HepG2 (cell line): ENCODE results near the gene RING1. TPM values are rescaled to one million over a fixed set of nuclear protein-coding genes. Genes with fewer than 3 reads are reported as not detected.
A peak's percentile ranks its signal among the peaks of the same experiment; 100 is the strongest.

Source experiments
- GTF3A ChIP-seq: sonication (generic); formaldehyde crosslinking; conservative IDR thresholded peaks from 2 replicates; pipeline ENCODE4 v1.4.0; 2020; ENCODE audit warnings: mild to moderate bottlenecking, missing genetic modification reagents
- KIAA2018 ChIP-seq: sonication (generic); formaldehyde crosslinking; IDR thresholded peaks from 2 replicates; pipeline ENCODE4 v1.5.0; 2020; ENCODE audit warnings: mild to moderate bottlenecking, missing genetic modification reagents, borderline replicate concordance
- MATR3 ChIP-seq: sonication (generic); formaldehyde crosslinking; IDR thresholded peaks from 2 replicates; pipeline ENCODE4 v1.4.0; 2020; ENCODE audit warnings: missing genetic modification reagents
- MBNL3 ChIP-seq: fragments of 250-450 bp; sonication (Bioruptor Pico); conservative IDR thresholded peaks from 2 replicates; pipeline ENCODE4 v1.8.0; 2022; ENCODE audit warnings: mild to moderate bottlenecking, inconsistent platforms
- PAWR ChIP-seq: sonication (generic); formaldehyde crosslinking; IDR thresholded peaks from 2 replicates; pipeline ENCODE4 v1.4.0; 2020; ENCODE audit warnings: missing genetic modification reagents, mild to moderate bottlenecking, borderline replicate concordance
- THAP9 ChIP-seq: sonication (generic); formaldehyde crosslinking; IDR thresholded peaks from 2 replicates; pipeline ENCODE4; 2020; ENCODE audit warnings: missing genetic modification reagents, mild to moderate bottlenecking, borderline replicate concordance
- ZFP62 ChIP-seq: sonication (generic); formaldehyde crosslinking; IDR thresholded peaks from 2 replicates; pipeline ENCODE4 v1.4.0; 2020; ENCODE audit warnings: missing genetic modification reagents
- ZNF225 ChIP-seq: sonication (generic); formaldehyde crosslinking; IDR thresholded peaks from 2 replicates; pipeline ENCODE4 v1.4.0; 2020; ENCODE audit warnings: mild to moderate bottlenecking, missing genetic modification reagents
- ZNF367 ChIP-seq: sonication (generic); formaldehyde crosslinking; IDR thresholded peaks from 2 replicates; pipeline ENCODE4 v1.4.0; 2020; ENCODE audit warnings: missing genetic modification reagents, borderline replicate concordance
- ZNF574 ChIP-seq: sonication (generic); formaldehyde crosslinking; IDR thresholded peaks from 2 replicates; pipeline ENCODE4 v1.4.0; 2020; ENCODE audit warnings: missing genetic modification reagents
- ZXDC ChIP-seq: sonication (generic); formaldehyde crosslinking; IDR thresholded peaks from 2 replicates; pipeline ENCODE4 v1.5.0; 2020; ENCODE audit warnings: mild to moderate bottlenecking, missing genetic modification reagents
- polyA plus RNA-seq, 8 experiments: library from polyadenylated mRNA; depleted of rRNA in 3 of 8; stranded (reverse) in 7 of 8; unstranded in 1 of 8; fragments of >200 nt; fragmentation: Illumina TruSeq in 4 of 8; extraction: Trizol in 4 of 8; gene quantifications; 2 replicates each; pipeline versions ENCODE4 v1.2.1 to v1.2.3, GENCODE V29; 2011 to 2016; ENCODE audit warnings: low read depth in 4 of 8, missing spikeins in 1 of 8, mixed read lengths in 1 of 8; ENCODE audit not compliant: insufficient read depth in 1 of 8
- total RNA-seq, 5 experiments: library from RNA; depleted of rRNA; stranded (reverse); fragments of >200 nt; fragmentation: Illumina TruSeq; extraction: Trizol; gene quantifications; 2 replicates each; pipeline ENCODE4 v1.2.3, GENCODE V29; 2016; ENCODE audit warnings: low read depth in 1 of 5

RING1 gene
- total and polyA plus RNA-seq, 2 of the 13 experiments (the other 11 are each of a cell fraction or from before 2014, with no cell fraction given) = 23.9 to 33.6 TPM

GRCh38 chr6:33197431-33198048 lies 10.8 kb upstream of the RING1 start (continued):
- TF ChIP-seq KIAA2018 (CRISPR knock-in tag) = no peak
- no peak for TF ChIP-seq MATR3 (CRISPR knock-in tag)
- no peak for TF ChIP-seq PAWR (CRISPR knock-in tag)
- TF ChIP-seq ZFP62 (CRISPR knock-in tag) = no peak
- no peak for TF ChIP-seq MBNL3 (CRISPR knock-in tag)
- no peak; the same call in 1 of the 2 replicates for TF ChIP-seq THAP9
- TF ChIP-seq GTF3A (CRISPR knock-in tag) = no peak
- TF ChIP-seq ZXDC (CRISPR knock-in tag) = peak; percentile 97
- peak; percentile 56; the same call in 1 of the 2 replicates for TF ChIP-seq ZNF574 (CRISPR knock-in tag)
- TF ChIP-seq ZNF367 (CRISPR knock-in tag) = no peak
- no peak for TF ChIP-seq ZNF225 (CRISPR knock-in tag)
